ENCODE results near the gene ERGIC1. TPM values are rescaled to one million over a fixed set of nuclear protein-coding genes. Genes with fewer than 3 reads are reported as not detected.
A peak's percentile ranks its signal among the peaks of the same experiment; 100 is the strongest.

Gene ERGIC1
- polyA plus RNA-seq, 3 donors from 2014 or later, result 40.7 to 61.9 (median 61.7) TPM

- Mint-ChIP-seq H3K4me3 (no peak overlapping the region), H3K27me3 (ENCODE audit: low read depth in 3 of 3) (peaks cover 0 to 4% (median 4%) of the 10 kb centered on the region in 3 donors), H3K9me3 (no peaks in the 10 kb centered on the region), H3K36me3 (peaks cover 4 to 33% (median 5%) of the 10 kb centered on the region in 3 donors), H3K27ac (no peak overlapping the region), H3K4me1 (no peaks in the 10 kb centered on the region)
- no peak for DNase-seq
Observed at GRCh38 chr5:172950176-172950965, 116.3 kb downstream of the ERGIC1 start.

DNA sequence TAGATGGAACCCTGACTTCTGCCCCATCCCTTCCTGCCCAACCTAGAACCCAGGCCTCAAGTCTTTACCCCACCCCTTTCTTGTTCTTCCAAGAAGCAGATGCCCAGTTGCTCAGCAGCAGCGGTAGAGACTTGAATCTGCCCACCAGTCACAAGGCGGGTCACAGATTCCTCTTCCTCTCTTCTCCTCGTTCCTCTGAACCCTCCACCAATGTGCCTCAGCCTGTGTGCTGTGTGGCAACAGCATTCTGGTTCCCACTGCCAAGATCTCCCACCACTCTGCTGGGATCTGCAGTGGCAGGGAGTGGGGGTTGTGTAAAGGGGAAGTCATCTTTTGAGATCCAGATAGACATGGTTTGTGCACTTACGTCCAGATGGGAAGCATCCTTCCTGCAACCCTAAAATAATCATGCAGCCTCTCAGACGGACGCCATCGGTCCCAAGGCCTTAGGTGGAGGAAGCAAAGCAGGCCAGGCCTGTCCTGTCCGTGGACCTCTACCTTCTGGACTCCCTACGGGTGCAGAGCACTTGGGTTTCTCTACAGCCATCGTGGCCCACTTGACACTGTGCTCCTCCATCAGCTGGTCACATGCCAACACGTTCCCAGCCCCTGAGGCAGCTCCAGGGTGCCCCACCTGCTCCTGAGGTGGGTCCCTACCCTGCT is 117.5 kb downstream of the ERGIC1 start:
- H3K4me3 Mint-ChIP-seq, result no peak overlapping the region
- DNase-seq, result no peak
- H3K36me3 Mint-ChIP-seq, result peaks cover under 1 to 29% (median 5%) of the 10 kb centered on the region in 3 donors
- H3K27ac Mint-ChIP-seq, result no peak overlapping the region
- no peaks in the 10 kb centered on the region for H3K9me3 Mint-ChIP-seq
- H3K27me3 Mint-ChIP-seq (ENCODE audit: low read depth in 3 of 3), result peaks cover 0 to 4% (median 4%) of the 10 kb centered on the region in 3 donors
- H3K4me1 Mint-ChIP-seq, result no peaks in the 10 kb centered on the region

DNA sequence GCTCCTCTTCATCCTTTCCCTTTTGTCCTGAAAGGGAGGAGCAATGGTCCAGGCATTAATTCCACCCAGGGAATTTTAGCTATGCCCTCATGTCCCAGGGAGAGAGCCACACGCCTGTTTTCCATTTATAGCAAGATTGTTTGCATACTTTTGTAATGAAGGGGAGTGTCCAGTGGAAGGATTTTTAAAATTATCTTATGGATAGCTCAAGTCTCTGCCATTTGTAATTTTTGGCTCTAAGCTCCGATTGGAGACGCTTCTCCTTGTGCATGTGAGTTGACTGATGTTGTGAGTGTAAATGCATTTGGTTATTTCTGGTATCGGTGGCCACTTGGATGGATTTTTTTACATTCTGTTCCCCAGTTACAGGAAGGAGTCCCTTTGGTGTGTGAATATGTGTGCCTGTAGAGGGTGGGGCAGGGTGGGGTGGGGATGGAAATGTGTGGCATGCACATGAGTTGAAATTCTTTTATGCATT is 118.0 kb downstream of the ERGIC1 start:
- H3K4me3 Mint-ChIP-seq, result no peak overlapping the region
- peaks cover 0 to under 1% of the 10 kb centered on the region in 2 donors for H3K4me1 Mint-ChIP-seq
- no peak for DNase-seq
- H3K27ac Mint-ChIP-seq, result peak overlapping the region in 1 of 6 donors; percentile 51
- peaks cover 0 to 4% (median 4%) of the 10 kb centered on the region in 3 donors for H3K27me3 Mint-ChIP-seq (ENCODE audit: low read depth in 3 of 3)
- H3K36me3 Mint-ChIP-seq, result peaks cover 0 to 26% (median 5%) of the 10 kb centered on the region in 3 donors
- no peaks in the 10 kb centered on the region for H3K9me3 Mint-ChIP-seq

DNA sequence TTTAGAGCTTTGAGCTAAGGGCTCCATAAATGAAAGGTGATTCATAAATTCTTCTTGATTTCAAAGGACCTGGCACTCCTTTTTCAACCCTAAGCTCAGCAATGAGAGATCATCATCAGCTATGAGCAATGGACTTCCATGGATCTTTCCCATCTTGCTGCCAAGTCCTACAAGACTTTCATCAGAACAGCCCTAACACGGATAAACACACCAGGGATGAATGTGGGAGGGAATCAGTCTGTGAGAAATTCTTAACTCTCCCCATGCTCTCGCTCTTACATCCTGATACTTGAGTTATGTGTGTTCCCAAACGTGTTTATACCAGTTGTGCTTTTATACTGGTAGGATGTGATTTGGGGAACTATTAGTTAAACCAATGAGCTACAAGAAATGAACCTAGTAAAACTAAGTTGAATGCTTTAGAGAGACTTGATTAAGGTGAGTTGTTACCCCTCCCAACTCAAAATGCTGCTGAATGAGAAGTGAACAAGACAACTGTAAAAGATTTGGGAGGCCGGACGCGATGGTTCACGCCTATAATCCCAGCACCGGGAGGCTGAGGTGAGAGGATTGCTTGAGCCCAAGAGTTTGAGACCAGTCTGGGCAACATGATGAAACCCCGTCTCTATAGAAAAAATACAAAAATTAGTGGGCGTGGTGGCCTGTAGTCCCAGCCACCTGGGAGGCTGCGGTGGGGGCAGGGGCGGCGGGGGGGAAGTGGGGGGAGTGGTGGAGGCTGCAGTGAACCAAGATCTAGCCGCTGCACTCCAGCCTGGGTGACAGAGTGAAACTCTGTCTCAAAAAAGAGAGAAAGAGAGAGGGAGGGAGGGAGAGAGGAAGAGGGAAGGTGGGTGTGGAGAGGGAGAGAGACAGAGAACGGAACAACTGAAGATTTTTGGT is 120.0 kb downstream of the ERGIC1 start:
- Mint-ChIP-seq H3K27me3 (ENCODE audit: low read depth in 3 of 3) (peaks cover 8 to 11% (median 9%) of the 10 kb centered on the region in 3 donors), H3K36me3 (peaks cover 0 to 20% (median 5%) of the 10 kb centered on the region in 3 donors), H3K4me1 (peaks cover 5 to 10% of the 10 kb centered on the region in 2 donors), H3K4me3 (no peak overlapping the region), H3K27ac (no peak overlapping the region), H3K9me3 (no peaks in the 10 kb centered on the region)
- DNase-seq, result no peak

DNA sequence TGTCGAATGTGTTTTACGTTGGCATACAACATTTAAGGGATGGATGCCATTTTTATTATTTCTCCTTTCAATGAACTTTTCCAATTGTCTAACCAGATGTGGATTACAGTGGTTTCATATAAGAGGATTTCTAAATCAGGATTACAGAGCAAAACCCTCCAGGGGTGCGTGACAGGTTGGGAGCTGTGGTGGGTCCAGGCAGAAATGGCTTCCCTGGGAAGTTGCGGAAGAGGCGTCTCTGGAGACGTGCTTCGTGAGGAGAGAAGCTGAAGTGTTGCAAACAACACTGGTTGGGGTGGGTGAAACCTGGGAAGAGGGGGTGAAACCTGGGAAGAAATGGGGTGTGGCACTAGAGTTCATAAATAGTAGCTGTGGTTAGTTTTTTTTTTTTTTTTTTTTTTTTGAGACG is 120.7 kb downstream of the ERGIC1 start:
- H3K27me3 Mint-ChIP-seq (ENCODE audit: low read depth in 3 of 3), result peaks cover 15 to 16% (median 15%) of the 10 kb centered on the region in 3 donors
- no peak for DNase-seq
- no peak overlapping the region for H3K4me3 Mint-ChIP-seq
- H3K36me3 Mint-ChIP-seq, result peaks cover 0 to 17% (median 5%) of the 10 kb centered on the region in 3 donors
- H3K4me1 Mint-ChIP-seq, result peaks cover 11 to 17% of the 10 kb centered on the region in 2 donors
- H3K9me3 Mint-ChIP-seq, result no peaks in the 10 kb centered on the region
- H3K27ac Mint-ChIP-seq, result no peak overlapping the region

- Mint-ChIP-seq H3K9me3 (no peaks in the 10 kb centered on the region), H3K4me3 (no peak overlapping the region), H3K4me1 (peaks cover 19 to 27% of the 10 kb centered on the region in 2 donors), H3K27me3 (ENCODE audit: low read depth in 3 of 3) (peaks cover 15 to 18% (median 18%) of the 10 kb centered on the region in 3 donors), H3K36me3 (peaks cover 0 to 10% (median 4%) of the 10 kb centered on the region in 3 donors), H3K27ac (no peak overlapping the region)
- DNase-seq, result no peak
Observed at GRCh38 chr5:172956228-172956627, 122.2 kb downstream of the ERGIC1 start.

DNA sequence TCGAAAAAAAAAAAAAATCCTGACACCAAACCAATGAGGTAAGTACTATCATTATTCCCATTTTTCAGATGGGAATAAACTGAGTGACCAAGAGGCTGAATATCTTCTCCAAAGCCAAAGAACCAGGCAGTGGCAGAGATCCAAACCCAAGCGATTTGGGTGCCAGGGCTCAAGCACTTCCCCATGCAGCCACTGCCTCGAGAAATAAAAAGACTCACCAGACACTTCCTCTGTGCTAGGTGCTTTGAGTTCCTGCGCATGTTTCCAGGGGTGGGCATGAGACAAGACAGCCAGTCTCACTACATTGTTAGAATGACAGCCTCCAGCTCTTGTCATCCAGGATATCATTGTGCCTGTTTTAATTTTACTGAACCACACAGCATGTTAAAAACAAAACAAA is 122.9 kb downstream of the ERGIC1 start:
- H3K4me3 Mint-ChIP-seq, result no peak overlapping the region

GRCh38 chr5:172957458-172957857 is 123.4 kb downstream of the ERGIC1 start:
- Mint-ChIP-seq H3K27ac (peak overlapping the region in 5 of 6 donors; percentile 0 to 56 (median 29)), H3K27me3 (ENCODE audit: low read depth in 3 of 3) (peaks cover 15 to 18% (median 18%) of the 10 kb centered on the region in 3 donors), H3K4me3 (peak overlapping the region; percentile 24 to 94 (median 54)), H3K36me3 (no peaks in the 10 kb centered on the region), H3K9me3 (no peaks in the 10 kb centered on the region), H3K4me1 (peaks cover 19 to 36% of the 10 kb centered on the region in 2 donors)
- no peak for DNase-seq

More for the DNA sequence above, 122.9 kb downstream of the ERGIC1 start:
- peaks cover 19 to 34% of the 10 kb centered on the region in 2 donors for H3K4me1 Mint-ChIP-seq
- H3K27me3 Mint-ChIP-seq (ENCODE audit: low read depth in 3 of 3), result peaks cover 15 to 18% (median 18%) of the 10 kb centered on the region in 3 donors
- H3K9me3 Mint-ChIP-seq, result no peaks in the 10 kb centered on the region
- peaks cover 0 to 3% (median 0%) of the 10 kb centered on the region in 3 donors for H3K36me3 Mint-ChIP-seq
- no peak for DNase-seq
- peak overlapping the region in 2 of 6 donors; percentile 0 to 46 for H3K27ac Mint-ChIP-seq

GRCh38 chr5:172958331-172959046 is 124.4 kb downstream of the ERGIC1 start:
- H3K4me1 Mint-ChIP-seq, result peaks cover 19 to 36% of the 10 kb centered on the region in 2 donors
- peak overlapping the region; percentile 90 to 97 (median 95) for H3K27ac Mint-ChIP-seq
- H3K9me3 Mint-ChIP-seq, result no peaks in the 10 kb centered on the region
- peak; percentile 61 to 71 (median 71) for DNase-seq
- peaks cover 0 to 3% (median 2%) of the 10 kb centered on the region in 3 donors for H3K36me3 Mint-ChIP-seq
- H3K4me3 Mint-ChIP-seq, result peak overlapping the region; percentile 94 to 98 (median 96)
- H3K27me3 Mint-ChIP-seq (ENCODE audit: low read depth in 3 of 3), result peaks cover 15 to 18% (median 18%) of the 10 kb centered on the region in 3 donors

GRCh38 chr5:172959824-172960799 is 126.1 kb downstream of the ERGIC1 start:
- no peaks in the 10 kb centered on the region for H3K9me3 Mint-ChIP-seq
- peaks cover 15 to 18% (median 16%) of the 10 kb centered on the region in 3 donors for H3K27me3 Mint-ChIP-seq (ENCODE audit: low read depth in 3 of 3)
- H3K36me3 Mint-ChIP-seq, result peaks cover 4 to 8% (median 5%) of the 10 kb centered on the region in 3 donors
- peak overlapping the region; percentile 90 to 97 (median 95) for H3K27ac Mint-ChIP-seq
- peaks cover 19 to 36% of the 10 kb centered on the region in 2 donors for H3K4me1 Mint-ChIP-seq
- H3K4me3 Mint-ChIP-seq, result peak overlapping the region; percentile 94 to 98 (median 96)
- no peak for DNase-seq

DNA sequence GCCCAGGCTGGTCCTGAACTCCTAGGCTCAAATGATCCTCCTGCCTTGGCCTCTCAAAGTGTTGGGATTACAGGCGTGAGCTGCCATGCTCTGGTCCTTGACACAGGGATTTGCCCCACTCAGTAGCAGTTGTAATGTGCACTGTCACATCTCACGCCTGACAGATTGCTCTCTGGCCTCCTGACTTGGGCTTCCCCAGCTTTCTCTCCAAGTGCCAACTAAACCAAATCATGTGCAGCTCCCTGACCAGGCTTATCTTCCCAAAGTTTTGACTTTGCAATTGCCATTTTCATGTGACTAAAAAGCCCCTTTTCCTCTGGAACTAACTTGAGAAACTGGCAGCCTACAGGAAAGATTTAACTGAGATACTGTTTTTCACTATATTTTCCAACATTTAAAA is 135.9 kb downstream of the ERGIC1 start:
- peaks cover 10 to 15% (median 13%) of the 10 kb centered on the region in 3 donors for H3K36me3 Mint-ChIP-seq
- no peak overlapping the region for H3K4me3 Mint-ChIP-seq
- H3K27me3 Mint-ChIP-seq (ENCODE audit: low read depth in 3 of 3), result peaks cover 0 to 10% (median 1%) of the 10 kb centered on the region in 3 donors
- no peaks in the 10 kb centered on the region for H3K4me1 Mint-ChIP-seq
- H3K9me3 Mint-ChIP-seq, result no peaks in the 10 kb centered on the region
- no peak for DNase-seq
- H3K27ac Mint-ChIP-seq, result no peak overlapping the region

- Mint-ChIP-seq H3K27ac (no peak overlapping the region), H3K4me3 (no peak overlapping the region), H3K36me3 (peaks cover 2 to 8% (median 4%) of the 10 kb centered on the region in 3 donors), H3K4me1 (no peaks in the 10 kb centered on the region), H3K9me3 (no peaks in the 10 kb centered on the region), H3K27me3 (ENCODE audit: low read depth in 3 of 3) (peaks cover 0 to 12% (median 1%) of the 10 kb centered on the region in 3 donors)
- DNase-seq, result no peak
Observed at GRCh38 chr5:172971482-172971881, 137.4 kb downstream of the ERGIC1 start.
